GM10266 (cell line): ENCODE data around the gene CREG2.

Experiments
- DNase-seq: peaks from one replicate; pipeline ENCODE4 v3.0.0; 2012; ENCODE audit errors: extremely low spot score
- TF ChIP-seq, protein P1 (sequence below): IDR thresholded peaks from 2 replicates; pipeline ENCODE4 v1.5.1; 2012; ENCODE audit warnings: mild to moderate bottlenecking, low read depth; ENCODE audit not compliant: control insufficient read depth, insufficient read depth; ENCODE audit errors: missing control alignments

Gene CREG2

DNA sequence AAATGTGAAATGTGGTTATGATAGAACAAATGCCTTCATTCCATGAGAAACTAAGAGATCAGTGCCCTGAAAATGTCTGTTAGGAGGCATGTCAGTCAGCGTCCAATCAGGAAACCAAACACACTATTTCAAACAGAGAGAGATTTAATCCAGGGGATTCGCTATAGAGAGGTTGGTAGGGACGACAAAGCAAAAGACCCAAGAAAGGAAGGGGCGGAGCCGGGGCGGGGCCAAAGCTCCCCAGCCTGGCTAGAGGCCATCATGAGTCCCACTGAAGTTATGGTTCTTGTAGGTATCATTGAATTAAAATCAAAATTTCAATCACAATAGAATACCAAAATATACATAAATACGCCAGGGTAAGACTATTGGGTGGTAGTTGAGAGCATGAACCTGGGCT is 45.9 kb downstream of the CREG2 start:
- TF ChIP-seq, protein P1, sequence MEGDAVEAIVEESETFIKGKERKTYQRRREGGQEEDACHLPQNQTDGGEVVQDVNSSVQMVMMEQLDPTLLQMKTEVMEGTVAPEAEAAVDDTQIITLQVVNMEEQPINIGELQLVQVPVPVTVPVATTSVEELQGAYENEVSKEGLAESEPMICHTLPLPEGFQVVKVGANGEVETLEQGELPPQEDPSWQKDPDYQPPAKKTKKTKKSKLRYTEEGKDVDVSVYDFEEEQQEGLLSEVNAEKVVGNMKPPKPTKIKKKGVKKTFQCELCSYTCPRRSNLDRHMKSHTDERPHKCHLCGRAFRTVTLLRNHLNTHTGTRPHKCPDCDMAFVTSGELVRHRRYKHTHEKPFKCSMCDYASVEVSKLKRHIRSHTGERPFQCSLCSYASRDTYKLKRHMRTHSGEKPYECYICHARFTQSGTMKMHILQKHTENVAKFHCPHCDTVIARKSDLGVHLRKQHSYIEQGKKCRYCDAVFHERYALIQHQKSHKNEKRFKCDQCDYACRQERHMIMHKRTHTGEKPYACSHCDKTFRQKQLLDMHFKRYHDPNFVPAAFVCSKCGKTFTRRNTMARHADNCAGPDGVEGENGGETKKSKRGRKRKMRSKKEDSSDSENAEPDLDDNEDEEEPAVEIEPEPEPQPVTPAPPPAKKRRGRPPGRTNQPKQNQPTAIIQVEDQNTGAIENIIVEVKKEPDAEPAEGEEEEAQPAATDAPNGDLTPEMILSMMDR: no peak
- DNase-seq: no peak

DNA sequence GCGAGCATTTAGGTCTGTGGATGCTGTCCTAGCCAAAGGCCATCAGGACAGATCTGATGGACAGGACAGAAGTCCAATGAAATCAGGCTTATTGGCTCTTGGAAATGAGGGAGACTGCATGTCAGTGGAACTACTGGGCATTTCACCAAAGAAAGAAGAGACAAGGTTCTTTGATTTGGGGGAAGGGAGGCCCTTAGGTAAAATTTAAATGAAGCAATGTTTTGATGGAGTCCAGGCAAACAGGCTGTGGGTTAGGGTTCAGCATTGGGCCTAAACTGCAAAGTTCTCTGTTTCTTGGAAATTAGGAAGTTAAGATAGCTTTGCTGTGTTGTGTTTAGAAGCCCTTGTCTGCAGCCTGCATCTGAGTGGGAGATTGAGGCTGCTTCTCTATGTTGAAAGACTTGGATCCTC is 47.2 kb downstream of the CREG2 start:
- TF ChIP-seq, protein P1: no peak
- no peak for DNase-seq

DNA sequence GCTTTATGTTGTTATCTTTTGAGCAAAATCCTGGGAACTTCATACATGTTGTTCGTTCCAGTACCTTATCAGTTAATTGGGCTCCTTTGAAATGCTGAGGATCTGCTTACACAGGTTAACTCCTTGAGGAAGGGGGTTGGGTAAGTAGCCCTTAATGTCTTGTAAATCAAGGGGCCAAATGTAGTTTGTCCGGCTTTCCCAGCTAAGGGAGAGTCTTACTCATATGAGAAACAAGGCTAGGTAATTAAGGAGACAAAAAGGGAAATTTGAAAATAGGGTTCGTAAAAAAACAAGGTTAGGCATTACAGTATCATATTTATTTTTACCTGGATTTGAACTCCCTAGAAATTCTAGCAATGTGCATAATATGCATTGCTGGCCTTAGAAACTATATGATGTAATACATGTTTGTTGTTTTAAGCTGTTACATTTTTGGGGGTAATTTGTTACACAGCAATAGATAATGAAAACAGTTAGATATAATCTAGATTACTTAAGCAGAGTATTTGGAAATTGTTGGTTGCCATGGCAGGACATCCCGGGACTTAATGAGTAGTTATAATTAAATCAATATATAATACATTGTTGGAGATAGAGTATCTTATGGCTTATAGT is 47.9 kb downstream of the CREG2 start:
- DNase-seq: no peak
- TF ChIP-seq, protein P1: no peak

DNA sequence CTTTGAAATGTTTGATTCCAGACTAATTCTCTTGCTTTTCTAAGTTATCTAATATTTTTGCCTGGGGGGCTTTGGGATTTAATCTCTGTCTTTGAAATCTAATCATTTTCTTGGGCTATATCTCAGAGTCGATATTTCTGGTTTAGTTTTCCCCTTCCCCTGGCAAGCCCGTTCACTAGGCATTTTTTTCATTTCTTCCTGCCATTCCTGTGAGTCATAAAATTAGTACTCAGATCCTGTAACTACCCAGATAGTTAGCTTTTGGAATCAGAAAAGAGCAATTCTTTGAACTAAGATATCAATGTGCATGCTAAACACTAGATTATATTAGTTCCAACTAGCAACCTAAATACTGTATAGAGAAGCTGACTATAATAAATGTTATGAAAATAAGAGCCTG is 49.4 kb downstream of the CREG2 start:
- DNase-seq: no peak
- TF ChIP-seq, protein P1: no peak

DNA sequence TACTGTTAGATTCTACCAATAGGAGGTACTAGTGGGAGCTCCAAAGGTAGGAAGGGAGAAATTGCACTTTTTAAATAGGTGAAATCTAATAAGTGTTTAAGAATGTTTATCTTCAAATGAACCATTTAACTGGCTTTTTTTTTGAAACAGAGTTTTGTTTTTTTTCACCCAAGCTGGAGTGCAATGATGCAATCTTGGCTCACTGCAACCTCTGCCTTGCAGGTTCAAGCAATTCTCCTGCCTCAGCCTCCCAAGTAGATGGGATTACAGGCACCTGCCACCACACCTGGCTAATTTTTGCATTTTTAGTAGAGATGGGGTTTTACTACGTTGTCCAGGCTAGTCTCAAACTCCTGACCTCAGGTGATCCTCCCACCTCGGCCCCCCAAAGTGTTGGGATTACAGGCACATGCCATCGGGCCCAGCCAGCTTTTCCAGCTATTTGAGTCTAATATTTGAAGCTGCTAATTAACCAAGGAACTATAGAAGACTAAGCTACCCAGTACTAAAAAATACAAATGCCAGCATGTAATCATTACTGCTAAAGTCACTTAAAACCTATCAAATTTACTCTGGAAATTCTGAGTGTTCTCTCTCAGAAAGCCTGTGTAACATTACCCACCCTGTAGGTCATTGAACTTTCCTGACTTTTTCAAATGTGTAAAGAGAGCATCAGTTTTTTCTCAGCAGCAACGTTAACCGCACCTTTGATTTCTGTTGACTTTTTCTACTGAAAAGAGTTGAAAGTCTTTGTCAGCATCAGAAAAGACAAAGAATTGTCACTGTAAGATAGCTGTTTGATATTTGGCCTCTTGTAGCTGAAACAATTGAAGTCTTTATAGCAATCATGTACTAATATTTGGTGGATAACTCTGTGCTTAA is 54.2 kb downstream of the CREG2 start:
- no peak for DNase-seq
- TF ChIP-seq, protein P1: no peak

DNA sequence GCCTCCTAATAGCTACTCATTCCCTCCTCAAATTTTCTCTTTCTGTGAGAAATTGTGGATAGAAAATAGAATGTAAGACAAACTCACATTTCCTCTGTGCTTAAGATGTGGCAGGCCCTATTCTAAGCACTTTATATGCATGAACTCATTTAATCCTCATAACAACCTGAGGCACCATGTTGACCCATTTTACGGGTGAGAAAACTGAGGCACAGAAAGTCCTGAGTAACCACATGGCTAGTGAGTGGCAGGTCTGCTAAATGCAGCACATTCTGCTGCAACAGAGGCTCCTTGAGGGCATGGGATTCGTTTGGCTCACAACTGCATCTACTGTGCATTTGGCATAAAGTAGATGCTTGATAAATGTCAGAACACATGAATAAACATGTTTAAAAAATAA is 56.1 kb downstream of the CREG2 start:
- no peak for DNase-seq
- TF ChIP-seq, protein P1: no peak
